Panc1 (cell line): ENCODE data around the gene HERC4. TPM values are rescaled to one million over a fixed set of nuclear protein-coding genes. Genes with fewer than 3 reads are reported as not detected.

ENCODE experiments used
- ATAC-seq: fragments of 200-7000 bp; cut with Tn5 transposase; 2 replicates; pipeline ENCODE4 v1.9.1; 2020; ENCODE audit warnings: mild to moderate bottlenecking, moderate library complexity
- BruUV-seq: library from RNA; stranded (reverse); fragments of 400-500 nt; replicated peaks from 2 replicates; lab custom pipeline; 2021; lab: Mats Ljungman, UMichigan
- CTCF ChIA-PET: fragments of 300-600 bp; sonication (Branson Sonifier 250); formaldehyde crosslinking; loops from one replicate; lab custom pipeline; 2022; ENCODE audit warnings: antibody characterized with exemption; lab: Charles Lee
- POLR2A ChIA-PET: fragments of 300-600 bp; sonication (Branson Sonifier 250); formaldehyde crosslinking; loops from one replicate; lab custom pipeline; 2022; ENCODE audit warnings: antibody characterized with exemption; lab: Charles Lee
- DNase-seq: peaks from one replicate; pipeline ENCODE4 v3.0.0-alpha.2; 2010; ENCODE audit warnings: low read depth, low spot score
- H3K27ac ChIP-seq: 2 replicates; pipeline ENCODE4 v1.5.1; 2011; ENCODE audit warnings: mild to moderate bottlenecking, low read length, inconsistent platforms
- H3K27me3 ChIP-seq: fragments of 200-500 bp; sonication (Bioruptor generic); 2 replicates; pipeline ENCODE4 v1.6.0; 2014; ENCODE audit warnings: low read length, inconsistent platforms; ENCODE audit not compliant: control insufficient read depth, insufficient read depth
- H3K36me3 ChIP-seq: fragments of 200-500 bp; sonication (Bioruptor generic); 2 replicates; pipeline ENCODE4 v1.5.1; 2014; ENCODE audit warnings: inconsistent platforms, mild to moderate bottlenecking, low read length, moderate library complexity; ENCODE audit not compliant: control insufficient read depth, insufficient read depth
- H3K4me1 ChIP-seq: 2 replicates; pipeline ENCODE4 v1.5.1; 2011; ENCODE audit warnings: inconsistent platforms, mild to moderate bottlenecking, low read length, moderate library complexity; ENCODE audit not compliant: control insufficient read depth, insufficient read depth
- H3K4me3 ChIP-seq, 2 experiments: 2 replicates each; pipeline ENCODE4 v1.5.1; 2011 to 2012; ENCODE audit warnings: low read depth in 2 of 2, low read length in 2 of 2, mild to moderate bottlenecking in 2 of 2, inconsistent platforms in 1 of 2, moderate library complexity in 1 of 2
- H3K9me3 ChIP-seq: fragments of 200-500 bp; sonication (Bioruptor generic); 2 replicates; pipeline ENCODE4 v1.5.1; 2014; ENCODE audit warnings: low read depth, mild to moderate bottlenecking, inconsistent platforms, low read length, moderate library complexity; ENCODE audit not compliant: control insufficient read depth, insufficient read depth
- POLR2AphosphoS5 ChIP-seq: IDR thresholded peaks from 2 replicates; pipeline ENCODE4 v1.6.1; 2012; ENCODE audit warnings: mild to moderate bottlenecking, low read depth, low read length, moderate library complexity
- REST ChIP-seq, 2 experiments: IDR thresholded peaks; 2 replicates each; pipeline ENCODE4 v1.6.1; 2011 to 2012; ENCODE audit warnings: low read depth in 2 of 2, control low read depth in 1 of 2, low read length in 1 of 2, mild to moderate bottlenecking in 1 of 2, moderate library complexity in 1 of 2; ENCODE audit not compliant: insufficient read depth in 1 of 2
- SIN3A ChIP-seq: IDR thresholded peaks from 2 replicates; pipeline ENCODE4 v1.6.1; 2012; ENCODE audit warnings: low read depth, mild to moderate bottlenecking, low read length, moderate library complexity, borderline replicate concordance; ENCODE audit not compliant: insufficient read depth
- TCF7L2 ChIP-seq: IDR thresholded peaks from 2 replicates; pipeline ENCODE4 v1.6.1; 2011; ENCODE audit warnings: mild to moderate bottlenecking, low read depth, low read length, inconsistent platforms
- in situ Hi-C: cut with HindIII; loops from 2 replicates; pipeline ENCODE4 v1.10.0; 2016; ENCODE audit warnings: low sequenced_read_pairs, low pct_unique_long_range_greater_than_20kb
- intact Hi-C: fragments of 100-400 bp; cut with micrococcal nuclease; formaldehyde crosslinking; loops from one replicate; pipeline ENCODE4 v1.10.0; 2022; ENCODE audit not compliant: unreplicated experiment
- total RNA-seq: library from RNA; stranded (reverse); gene quantifications from one replicate; pipeline ENCODE4 v1.2.1, GENCODE V29; 2021; ENCODE audit not compliant: unreplicated experiment
- TF ChIP-seq, protein P1 (sequence below): fragments of 450-650 bp; IDR thresholded peaks from 2 replicates; pipeline ENCODE4 v1.5.1; 2017; ENCODE audit warnings: mild to moderate bottlenecking

The HERC4 gene
- total RNA-seq, 1 experiment from 2014 or later = 119 TPM

DNA sequence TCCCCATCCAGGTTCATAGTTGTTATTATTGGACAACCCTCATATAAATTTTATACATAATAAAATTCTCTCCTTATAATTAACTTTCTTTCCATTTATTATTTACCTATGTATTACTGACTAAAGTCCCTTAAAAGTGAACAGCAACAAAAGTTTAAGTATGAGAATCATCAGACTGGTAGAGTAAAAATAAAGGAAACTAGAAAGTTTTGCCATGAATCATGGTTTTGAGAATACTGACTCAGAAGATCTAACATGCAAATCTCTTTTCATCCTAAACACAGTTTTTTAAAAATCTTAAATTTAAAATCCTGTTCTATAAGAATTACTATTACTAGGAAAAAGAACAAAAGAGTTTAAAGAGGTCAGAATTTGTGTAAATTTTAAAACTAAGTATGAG is 32.1 kb downstream of the HERC4 start:
- TF ChIP-seq POLR2AphosphoS5 (no peak), REST (IDR thresholded peaks at IDR 0.05; ENCODE audit: insufficient read depth in 1 of 2, low read depth in 2 of 2, low read length in 1 of 2) (no peak), TCF7L2 (no peak), SIN3A (no peak)
- TF ChIP-seq, protein P1, sequence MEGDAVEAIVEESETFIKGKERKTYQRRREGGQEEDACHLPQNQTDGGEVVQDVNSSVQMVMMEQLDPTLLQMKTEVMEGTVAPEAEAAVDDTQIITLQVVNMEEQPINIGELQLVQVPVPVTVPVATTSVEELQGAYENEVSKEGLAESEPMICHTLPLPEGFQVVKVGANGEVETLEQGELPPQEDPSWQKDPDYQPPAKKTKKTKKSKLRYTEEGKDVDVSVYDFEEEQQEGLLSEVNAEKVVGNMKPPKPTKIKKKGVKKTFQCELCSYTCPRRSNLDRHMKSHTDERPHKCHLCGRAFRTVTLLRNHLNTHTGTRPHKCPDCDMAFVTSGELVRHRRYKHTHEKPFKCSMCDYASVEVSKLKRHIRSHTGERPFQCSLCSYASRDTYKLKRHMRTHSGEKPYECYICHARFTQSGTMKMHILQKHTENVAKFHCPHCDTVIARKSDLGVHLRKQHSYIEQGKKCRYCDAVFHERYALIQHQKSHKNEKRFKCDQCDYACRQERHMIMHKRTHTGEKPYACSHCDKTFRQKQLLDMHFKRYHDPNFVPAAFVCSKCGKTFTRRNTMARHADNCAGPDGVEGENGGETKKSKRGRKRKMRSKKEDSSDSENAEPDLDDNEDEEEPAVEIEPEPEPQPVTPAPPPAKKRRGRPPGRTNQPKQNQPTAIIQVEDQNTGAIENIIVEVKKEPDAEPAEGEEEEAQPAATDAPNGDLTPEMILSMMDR = no peak
- in situ Hi-C loops = no loop called here
- Histone ChIP-seq H3K4me1 (peaks cover 24% of the 10 kb centered on the region), H3K4me3 (no peak overlapping the region), H3K36me3 (peaks cover 35% of the 10 kb centered on the region; the same call in 1 of the 2 replicates), H3K27ac (no peak overlapping the region), H3K9me3 (no peaks in the 10 kb centered on the region), H3K27me3 (no peaks in the 10 kb centered on the region)
- DNase-seq (no peak), ATAC-seq (no peak)
- POLR2A ChIA-PET = no interaction called here
- CTCF ChIA-PET = no interaction called here
- BruUV-seq = no TSS peak
- intact Hi-C loops = no loop called here

DNA sequence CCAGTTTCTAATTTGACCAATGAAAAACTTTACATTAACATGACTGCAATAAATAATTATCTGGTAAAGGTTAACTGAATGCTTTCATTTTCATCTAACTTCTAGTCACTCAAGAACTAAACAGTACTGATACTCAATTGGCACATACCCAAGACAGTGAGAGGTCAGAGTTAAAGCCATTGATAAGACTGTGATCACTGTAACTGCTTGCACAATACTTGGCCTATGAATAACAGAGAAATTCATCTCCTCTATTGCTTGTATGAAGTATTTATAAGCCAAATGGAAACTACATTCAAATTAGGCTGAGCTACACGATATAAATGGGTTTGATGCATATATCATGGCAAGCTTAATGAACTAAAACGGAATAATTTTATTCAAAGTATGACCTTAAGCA is 43.0 kb downstream of the HERC4 start:
- TF ChIP-seq TCF7L2 (no peak), SIN3A (no peak), POLR2AphosphoS5 (no peak), REST (IDR thresholded peaks at IDR 0.05; ENCODE audit: insufficient read depth in 1 of 2, low read depth in 2 of 2, low read length in 1 of 2) (no peak)
- TF ChIP-seq, protein P1 = no peak
- Histone ChIP-seq H3K27me3 (no peaks in the 10 kb centered on the region), H3K4me3 (no peak overlapping the region), H3K36me3 (peaks cover 49% of the 10 kb centered on the region), H3K9me3 (no peaks in the 10 kb centered on the region), H3K4me1 (no peaks in the 10 kb centered on the region), H3K27ac (no peak overlapping the region)
- no peak for DNase-seq
- intact Hi-C loops (no loop called here), in situ Hi-C loops (no loop called here)
- no peak for ATAC-seq
- ChIA-PET POLR2A (no interaction called here), CTCF (no interaction called here)
- BruUV-seq = no TSS peak
